UCSD-AML1 (cell line): ENCODE data around the gene SFXN3.
"Not testable (repeated sequence)": the region's sequence is repeated elsewhere in the genome, so short reads cannot be mapped to it uniquely, and the experiment has no call there.

Experiments
- DNase-seq: peaks from one replicate; lab custom pipeline; 2025; ENCODE audit not compliant: unreplicated experiment; lab: John Stamatoyannopoulos, UW

The SFXN3 gene

DNA sequence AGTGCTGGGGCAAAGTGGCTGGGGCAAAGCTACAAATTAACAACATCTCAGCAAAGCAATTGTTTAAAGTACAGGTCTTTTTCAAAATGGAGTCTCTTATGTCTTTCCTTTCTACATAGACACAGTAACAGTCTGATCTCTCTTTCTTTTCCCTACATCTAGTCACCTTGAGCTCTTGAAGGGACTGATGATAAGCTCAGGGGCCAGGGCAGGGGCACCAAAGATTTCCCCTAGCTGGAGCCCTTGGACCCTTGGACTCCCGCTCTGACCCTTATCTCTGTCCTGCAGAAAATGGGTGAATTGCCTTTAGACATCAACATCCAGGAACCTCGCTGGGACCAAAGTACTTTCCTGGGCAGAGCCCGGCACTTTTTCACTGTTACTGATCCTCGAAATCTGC is 3.4 kb downstream of the SFXN3 start:
- DNase-seq, result not testable (repeated sequence)

DNA sequence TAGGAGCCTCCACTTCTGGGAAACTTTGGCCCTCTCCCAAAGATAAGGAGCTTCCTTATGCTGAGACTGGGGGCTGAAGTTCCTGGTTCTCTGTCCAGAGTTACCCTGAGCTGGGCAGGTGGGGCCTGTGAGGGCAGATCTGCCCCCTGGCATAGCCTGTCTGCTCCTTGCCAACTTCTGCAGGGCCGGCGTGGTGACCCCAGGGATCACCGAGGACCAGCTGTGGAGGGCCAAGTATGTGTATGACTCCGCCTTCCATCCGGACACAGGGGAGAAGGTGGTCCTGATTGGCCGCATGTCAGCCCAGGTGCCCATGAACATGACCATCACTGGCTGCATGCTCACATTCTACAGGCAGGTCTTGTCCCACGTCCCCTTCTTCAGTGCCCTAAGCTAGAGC is 4.3 kb downstream of the SFXN3 start:
- DNase-seq, result no peak

DNA sequence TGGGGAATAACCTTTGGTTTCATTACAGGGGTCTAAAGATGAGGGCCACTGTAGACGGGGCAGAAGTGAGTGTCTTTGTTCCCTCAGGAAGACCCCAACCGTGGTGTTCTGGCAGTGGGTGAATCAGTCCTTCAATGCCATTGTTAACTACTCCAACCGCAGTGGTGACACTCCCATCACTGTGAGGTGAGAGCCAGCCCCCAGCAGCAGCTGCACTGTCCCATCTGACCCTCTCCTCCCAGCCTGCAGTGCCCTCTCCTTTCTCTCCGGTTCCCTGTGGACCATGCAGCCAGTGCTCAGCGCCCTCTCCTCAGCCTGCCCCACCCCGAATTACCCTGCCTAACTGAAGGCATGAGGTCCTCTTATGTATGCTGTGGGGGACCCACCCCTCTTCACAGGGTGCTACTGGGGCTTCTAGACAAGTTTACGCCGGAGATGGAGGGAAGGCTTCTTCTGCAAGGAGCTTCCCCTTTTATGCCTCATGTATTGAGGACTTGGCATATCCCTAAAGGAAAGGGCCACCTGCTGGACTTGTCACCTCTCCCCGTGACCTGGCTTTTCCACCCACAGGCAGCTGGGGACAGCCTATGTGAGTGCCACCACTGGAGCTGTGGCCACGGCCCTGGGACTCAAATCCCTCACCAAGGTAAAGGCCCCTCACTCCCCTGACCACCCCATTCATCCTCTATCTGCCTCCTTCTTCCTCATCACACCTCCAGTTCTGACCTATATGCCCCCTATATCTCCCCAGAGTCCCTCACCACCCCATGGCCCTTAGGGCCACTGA is 5.1 kb downstream of the SFXN3 start:
- no peak for DNase-seq

- no peak for DNase-seq
Measured at GRCh38 chr10:101036726-101037125, 5.7 kb downstream of the SFXN3 start.

GRCh38 chr10:101038484-101038883 is 7.5 kb downstream of the SFXN3 start:
- no peak for DNase-seq

GRCh38 chr10:101040061-101040460 is 9.0 kb downstream of the SFXN3 start:
- DNase-seq, result no peak

DNA sequence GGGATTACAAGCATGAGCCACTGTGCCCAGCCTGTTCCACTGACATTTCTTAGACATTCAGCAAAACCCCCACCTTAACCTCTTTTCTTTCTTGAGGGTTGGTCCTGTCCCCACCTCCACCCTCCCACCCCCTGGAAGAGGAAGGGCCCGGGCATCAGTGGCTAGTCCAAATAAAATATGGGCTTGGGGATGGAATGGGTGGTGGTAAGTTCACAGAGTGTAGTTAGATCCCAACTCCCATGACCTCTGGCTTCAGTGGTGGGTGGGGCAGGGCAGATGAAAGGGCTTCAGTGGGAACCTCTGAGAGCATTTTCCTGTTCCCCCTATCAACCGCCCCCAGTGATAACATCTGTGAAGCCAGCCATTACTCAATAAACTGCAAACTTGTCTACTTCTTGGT is 9.8 kb downstream of the SFXN3 start:
- DNase-seq, result no peak

DNA sequence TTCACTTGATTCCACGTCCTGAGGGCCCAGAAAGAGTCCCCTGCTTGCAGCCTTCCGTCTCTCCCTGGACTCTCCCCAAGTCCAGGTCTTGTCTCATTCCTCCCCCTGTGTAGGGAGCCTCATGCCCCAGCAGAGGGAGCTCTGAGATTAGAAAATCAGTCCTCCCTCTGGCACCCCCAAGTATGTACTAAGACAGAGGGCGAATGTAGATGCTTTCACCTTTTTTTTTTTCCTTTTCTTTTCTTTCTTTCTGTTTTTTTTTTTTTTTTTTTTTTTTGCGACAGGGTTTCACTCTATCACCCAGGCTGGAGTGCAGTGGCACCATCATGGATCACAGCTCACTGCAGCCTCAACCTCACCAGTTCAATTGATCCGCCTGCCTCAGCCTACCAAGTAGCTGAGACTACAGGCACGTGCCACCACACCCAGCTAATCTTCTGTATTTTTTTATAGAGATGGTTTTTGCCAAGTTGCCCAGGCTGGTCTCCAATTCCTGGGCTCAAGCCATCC is 10.3 kb downstream of the SFXN3 start:
- peak; percentile 65 for DNase-seq

DNA sequence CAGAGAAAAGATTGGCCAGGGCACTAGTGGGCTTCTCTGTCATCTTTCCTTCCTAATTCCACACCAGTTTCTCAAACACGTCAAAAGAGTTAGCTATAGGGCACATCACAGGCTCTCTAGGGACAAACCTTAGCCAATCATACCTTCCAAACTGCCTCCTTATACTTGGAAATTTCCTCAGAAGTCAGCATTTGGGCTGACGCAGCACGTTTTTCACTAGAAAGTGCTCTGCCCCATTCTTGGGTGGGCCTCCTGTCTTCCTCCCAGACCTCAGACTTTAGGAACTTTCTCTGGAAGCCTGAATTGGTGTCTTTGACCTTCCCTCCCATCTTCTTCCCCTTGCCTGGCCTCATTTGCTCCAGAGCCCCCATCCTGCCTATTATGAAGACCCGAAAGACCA is 11.1 kb downstream of the SFXN3 start:
- DNase-seq, result no peak

GRCh38 chr10:101042667-101043362 is 11.8 kb downstream of the SFXN3 start:
- DNase-seq, result peak; percentile 97

- peak; percentile 44 for DNase-seq
Measured at GRCh38 chr10:101043363-101043707, 12.3 kb downstream of the SFXN3 start.

DNA sequence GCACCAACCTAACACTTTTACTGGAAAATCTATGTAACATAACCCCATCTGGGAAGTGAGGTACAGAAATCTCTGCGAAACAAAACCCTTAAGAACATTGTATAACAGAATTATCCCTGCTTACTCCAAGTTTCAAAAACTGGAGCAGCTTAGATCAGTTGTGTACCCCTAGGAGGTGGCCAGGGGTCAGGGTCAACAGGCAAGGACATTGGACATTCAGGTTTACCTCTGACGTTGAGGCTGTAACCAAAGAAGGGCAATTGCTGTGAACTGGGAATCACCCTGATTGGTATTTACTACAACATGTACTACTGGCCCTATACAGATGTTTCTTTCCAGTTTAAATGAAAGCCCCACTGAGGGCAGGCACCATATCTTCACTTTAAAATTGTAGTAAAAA is 13.1 kb downstream of the SFXN3 start:
- no peak for DNase-seq

GRCh38 chr10:101046332-101047238 is 15.6 kb downstream of the SFXN3 start:
- DNase-seq, result no peak

- DNase-seq, result no peak
Measured at GRCh38 chr10:101047268-101047667, 16.2 kb downstream of the SFXN3 start.

DNA sequence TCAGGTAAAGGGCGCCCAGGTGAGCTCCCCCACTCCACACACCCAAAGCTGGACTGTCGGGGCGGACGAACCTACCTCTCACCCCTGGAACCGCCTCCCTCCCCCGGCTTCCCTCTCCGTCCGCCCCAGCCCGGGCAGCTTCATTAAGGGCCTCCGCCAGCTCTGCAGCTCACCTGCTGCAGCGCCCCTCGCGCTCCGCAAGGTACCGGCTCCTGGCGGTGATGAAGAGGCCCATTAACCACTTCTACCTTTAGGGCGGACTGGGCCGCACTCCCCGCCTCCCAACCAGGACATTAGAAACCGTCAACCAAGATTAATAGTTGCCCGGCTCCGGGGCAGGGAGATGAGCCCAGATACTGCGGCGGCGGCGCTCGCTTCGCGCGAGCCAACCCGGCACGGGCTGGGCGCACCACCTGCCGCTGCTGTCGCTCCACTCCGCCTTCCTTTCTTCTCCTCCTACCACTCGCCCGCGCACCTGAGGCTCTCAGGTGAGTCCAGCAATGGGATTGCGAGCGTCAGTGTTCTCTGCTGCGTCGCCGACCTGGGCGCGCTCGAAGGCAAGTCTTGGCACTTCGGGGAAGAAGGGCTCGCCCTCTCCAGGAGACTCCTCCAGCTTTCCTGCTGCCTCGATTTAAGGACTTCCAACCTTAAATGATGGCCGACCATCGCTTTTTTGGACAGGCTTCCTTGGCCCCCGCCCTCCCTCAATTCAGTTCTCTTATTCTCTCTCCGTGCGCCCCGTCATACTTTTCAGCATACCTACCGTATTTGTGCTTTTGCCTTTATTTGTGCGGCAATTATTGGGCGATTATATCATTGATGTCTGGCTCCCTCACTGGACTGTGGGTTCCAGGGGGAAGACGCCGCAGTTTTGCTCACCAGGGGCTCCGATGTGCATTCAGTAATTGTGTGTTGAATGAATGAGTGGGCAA is 17.2 kb downstream of the SFXN3 start:
- DNase-seq, result no peak

DNA sequence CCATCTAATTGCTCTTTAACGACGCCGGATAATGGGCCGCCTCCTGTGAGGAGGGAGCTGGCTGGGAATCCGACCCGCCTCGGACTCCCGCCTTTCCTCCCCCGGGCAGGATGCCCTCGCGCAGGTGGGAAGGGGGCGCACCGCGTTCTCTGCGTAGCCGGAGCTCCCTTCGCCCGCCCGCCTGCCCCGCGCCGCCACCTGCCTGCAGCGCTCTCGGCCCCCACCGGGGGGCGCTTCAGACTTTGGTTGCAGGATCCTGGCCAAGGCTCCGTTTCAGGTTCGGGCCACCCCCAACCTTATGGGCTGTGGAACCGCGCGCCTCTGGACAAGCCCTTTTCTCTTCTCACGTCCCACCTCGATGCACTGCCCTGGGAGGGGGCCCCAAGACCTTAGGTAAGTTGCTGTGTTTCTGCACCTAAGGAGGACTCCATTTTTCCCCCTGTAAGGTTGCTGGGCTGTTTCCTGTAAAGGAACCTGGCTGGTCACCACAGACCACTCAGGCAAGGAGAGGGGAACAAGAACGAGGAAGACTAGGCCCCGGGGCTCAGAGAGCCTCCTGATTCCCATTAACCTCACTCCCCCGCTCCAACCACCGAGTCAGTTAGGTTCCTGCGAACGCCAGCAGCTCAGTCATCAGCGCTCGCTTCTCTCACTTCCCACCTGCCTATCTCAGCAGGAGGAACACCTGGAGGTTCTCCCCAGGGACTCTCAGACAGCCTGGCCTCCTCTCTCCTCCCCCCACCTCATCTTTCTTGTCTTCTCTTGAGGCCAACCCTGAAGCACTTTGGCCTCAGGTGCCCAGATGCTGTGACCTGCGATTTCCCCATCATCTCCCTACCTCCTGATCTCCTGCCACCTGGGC is 19.4 kb downstream of the SFXN3 start:
- peak; percentile 80 for DNase-seq

GRCh38 chr10:101052285-101052684 is 21.3 kb downstream of the SFXN3 start:
- no peak for DNase-seq

DNA sequence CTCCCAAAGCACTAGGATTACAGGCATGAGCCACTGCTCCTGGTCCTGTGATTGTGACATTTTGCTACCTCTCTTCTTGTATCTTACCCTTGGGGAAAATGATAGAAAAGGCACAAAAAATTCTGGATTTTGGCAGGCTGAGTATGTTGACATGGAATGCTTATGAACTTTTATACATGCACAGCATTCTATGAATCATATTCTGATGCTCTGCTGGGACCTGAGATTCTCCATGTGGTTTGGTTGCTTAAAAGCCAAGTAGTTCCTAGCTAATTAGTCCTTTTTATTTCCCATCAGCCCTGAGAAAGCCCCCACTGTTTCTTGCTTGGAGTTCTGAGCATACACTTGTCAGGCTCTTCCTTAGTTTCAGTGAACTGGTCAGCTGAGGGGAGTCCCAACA is 22.5 kb downstream of the SFXN3 start:
- no peak for DNase-seq

DNA sequence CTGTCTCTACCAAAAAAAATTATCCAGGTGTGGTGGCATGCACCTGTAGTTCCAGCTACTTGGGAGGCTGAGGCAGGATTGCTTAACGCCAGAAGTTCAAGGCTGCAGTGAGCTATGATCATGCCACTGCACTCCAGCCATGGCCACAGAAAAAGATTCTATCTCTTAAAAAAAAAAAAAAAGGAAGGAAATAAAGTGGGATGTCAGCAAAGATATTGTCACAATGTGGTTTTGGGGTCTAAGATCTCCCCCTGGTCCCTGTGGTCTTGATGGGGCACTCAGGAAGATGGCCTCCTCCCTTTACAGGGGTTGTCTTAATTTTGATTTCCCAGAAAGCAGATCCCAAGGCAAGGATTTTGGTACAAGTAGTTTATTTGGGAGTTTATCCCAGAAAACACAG is 23.3 kb downstream of the SFXN3 start:
- DNase-seq, result no peak
